Mesothelial cell of epicardium (in vitro differentiated cells): ENCODE data around the gene FSTL5. TPM values are rescaled to one million over a fixed set of nuclear protein-coding genes. Genes with fewer than 3 reads are reported as not detected.

Experiments
- DNase-seq, 2 experiments: peaks; one replicate each; pipeline ENCODE4 v3.0.0; 2021; ENCODE audit warnings: low spot score in 2 of 2; ENCODE audit not compliant: unreplicated experiment in 2 of 2
- H3K27ac Mint-ChIP-seq: 2 replicates; pipeline ENCODE4 v1.8.0; 2021; ENCODE audit warnings: mixed read lengths
- H3K27me3 Mint-ChIP-seq: 2 replicates; pipeline ENCODE4 v1.8.0; 2021; ENCODE audit warnings: low read depth, mixed read lengths
- H3K36me3 Mint-ChIP-seq: 2 replicates; pipeline ENCODE4 v1.8.0; 2021; ENCODE audit warnings: mixed read lengths
- H3K4me1 Mint-ChIP-seq: 2 replicates; pipeline ENCODE4 v1.8.0; 2021; ENCODE audit warnings: mixed read lengths
- H3K4me3 Mint-ChIP-seq: 2 replicates; pipeline ENCODE4 v1.8.0; 2021; ENCODE audit warnings: mild to moderate bottlenecking, moderate library complexity, mixed read lengths
- H3K9me3 Mint-ChIP-seq: 2 replicates; pipeline ENCODE4 v1.8.0; 2021; ENCODE audit warnings: mixed read lengths
- CTCF ChIP-seq: fragments of 200-600 bp; sonication (generic); IDR thresholded peaks from one replicate; pipeline ENCODE4 v1.5.0; 2021; ENCODE audit warnings: antibody characterized with exemption; ENCODE audit not compliant: unreplicated experiment
- total RNA-seq: library from RNA; stranded (reverse); gene quantifications from 3 replicates; pipeline ENCODE4 v1.2.1, GENCODE V29; 2021

The FSTL5 gene
- total RNA-seq, 1 donor from 2014 or later = 0.04 TPM

GRCh38 chr4:161519611-161520010, 644.2 kb downstream of the FSTL5 start:
- H3K27me3 Mint-ChIP-seq = no peaks in the 10 kb centered on the region
- no peaks in the 10 kb centered on the region for H3K4me1 Mint-ChIP-seq
- H3K27ac Mint-ChIP-seq = no peak overlapping the region
- no peaks in the 10 kb centered on the region for H3K36me3 Mint-ChIP-seq
- H3K4me3 Mint-ChIP-seq = no peak overlapping the region
- no peak for DNase-seq
- TF ChIP-seq CTCF = no peak
- H3K9me3 Mint-ChIP-seq = no peaks in the 10 kb centered on the region

GRCh38 chr4:161517941-161518340, 645.9 kb downstream of the FSTL5 start:
- H3K4me1 Mint-ChIP-seq = no peaks in the 10 kb centered on the region
- TF ChIP-seq CTCF = no peak
- H3K27me3 Mint-ChIP-seq = no peaks in the 10 kb centered on the region
- H3K9me3 Mint-ChIP-seq = peaks cover 3% of the 10 kb centered on the region
- no peak overlapping the region for H3K4me3 Mint-ChIP-seq
- no peak overlapping the region for H3K27ac Mint-ChIP-seq
- DNase-seq = no peak
- no peaks in the 10 kb centered on the region for H3K36me3 Mint-ChIP-seq

- no peak overlapping the region for H3K4me3 Mint-ChIP-seq
- H3K27me3 Mint-ChIP-seq = no peaks in the 10 kb centered on the region
- H3K9me3 Mint-ChIP-seq = no peaks in the 10 kb centered on the region
- no peak for DNase-seq
- no peaks in the 10 kb centered on the region for H3K4me1 Mint-ChIP-seq
- no peak for TF ChIP-seq CTCF
- H3K27ac Mint-ChIP-seq = no peak overlapping the region
- H3K36me3 Mint-ChIP-seq = no peaks in the 10 kb centered on the region
Observed at GRCh38 chr4:161505141-161505540, 658.7 kb downstream of the FSTL5 start.

- Mint-ChIP-seq H3K27ac (no peak overlapping the region), H3K36me3 (no peaks in the 10 kb centered on the region), H3K4me1 (no peaks in the 10 kb centered on the region), H3K9me3 (no peaks in the 10 kb centered on the region), H3K27me3 (no peaks in the 10 kb centered on the region), H3K4me3 (no peak overlapping the region)
- no peak for TF ChIP-seq CTCF
- DNase-seq = no peak
Observed at GRCh38 chr4:161498155-161498554, 665.6 kb downstream of the FSTL5 start.

GRCh38 chr4:161486461-161486860, 677.3 kb downstream of the FSTL5 start:
- H3K36me3 Mint-ChIP-seq = no peaks in the 10 kb centered on the region
- H3K4me3 Mint-ChIP-seq = no peak overlapping the region
- no peaks in the 10 kb centered on the region for H3K9me3 Mint-ChIP-seq
- no peak for DNase-seq
- peaks cover 6% of the 10 kb centered on the region for H3K4me1 Mint-ChIP-seq
- no peak overlapping the region for H3K27ac Mint-ChIP-seq
- no peak for TF ChIP-seq CTCF
- H3K27me3 Mint-ChIP-seq = no peaks in the 10 kb centered on the region

GRCh38 chr4:161466316-161466715, 697.5 kb downstream of the FSTL5 start:
- Mint-ChIP-seq H3K4me1 (no peaks in the 10 kb centered on the region), H3K27ac (no peak overlapping the region), H3K9me3 (peaks cover 3% of the 10 kb centered on the region), H3K4me3 (no peak overlapping the region), H3K36me3 (no peaks in the 10 kb centered on the region), H3K27me3 (no peaks in the 10 kb centered on the region)
- no peak for DNase-seq
- TF ChIP-seq CTCF = no peak
